Inflammatory macrophage treated with lipopolysaccharide for 4 hours (primary cell): ENCODE results near the gene SYDE2.

Source experiments
- DNase-seq: peaks from one replicate; pipeline ENCODE4 v3.0.0-alpha.2; 2020

The SYDE2 gene

GRCh38 chr1:85116856-85117255, 84.0 kb downstream of the SYDE2 start:
- DNase-seq, result peak; percentile 25

- DNase-seq, result no peak
These were observed 84.9 kb downstream of the SYDE2 start for GRCh38 chr1:85115933-85116332.

- DNase-seq, result no peak
These were observed 89.1 kb downstream of the SYDE2 start for GRCh38 chr1:85111695-85112094.

GRCh38 chr1:85109475-85109874, 91.3 kb downstream of the SYDE2 start:
- DNase-seq, result peak; percentile 63
